PC-3 (cell line): Measurements from ENCODE around the gene DCDC2B. TPM values are rescaled to one million over a fixed set of nuclear protein-coding genes. Genes with fewer than 3 reads are reported as not detected.

Experiments
- ATAC-seq: fragments of 200-7000 bp; cut with Tn5 transposase; 2 replicates; pipeline ENCODE4 v1.9.1; 2020; ENCODE audit warnings: mild to moderate bottlenecking, moderate library complexity
- BruUV-seq: library from RNA; stranded (reverse); fragments of 400-500 nt; replicated peaks from 2 replicates; lab custom pipeline; 2021; lab: Mats Ljungman, UMichigan
- CTCF ChIA-PET: fragments of 300-600 bp; sonication (Branson Sonifier 250); formaldehyde crosslinking; loops from one replicate; lab custom pipeline; 2022; ENCODE audit warnings: antibody characterized with exemption; lab: Charles Lee
- POLR2A ChIA-PET: fragments of 300-600 bp; sonication (Branson Sonifier 250); formaldehyde crosslinking; loops from one replicate; lab custom pipeline; 2022; ENCODE audit warnings: antibody characterized with exemption; ENCODE audit not compliant: unreplicated experiment; lab: Charles Lee
- DNase-seq: peaks from one replicate; pipeline ENCODE4 v3.0.0-alpha.2; 2015
- H2AFZ ChIP-seq: fragments of 300-600 bp; sonication (generic); 2 replicates; pipeline ENCODE4 v1.6.0; 2016; ENCODE audit warnings: antibody characterized with exemption, low read length
- H3F3A ChIP-seq: fragments of 300-600 bp; sonication (generic); one replicate; pipeline ENCODE4 v1.6.0; 2017; ENCODE audit warnings: antibody characterized with exemption, low read length, control low read depth, mild to moderate bottlenecking; ENCODE audit not compliant: unreplicated experiment
- H3K27ac ChIP-seq: fragments of 300-600 bp; sonication (generic); 2 replicates; pipeline ENCODE4 v1.5.1; 2016; ENCODE audit warnings: mild to moderate bottlenecking, low read length
- H3K27me3 ChIP-seq: fragments of 300-600 bp; sonication (generic); 2 replicates; pipeline ENCODE4 v1.6.1; 2016; ENCODE audit warnings: low read length, mixed read lengths
- H3K36me3 ChIP-seq: fragments of 300-600 bp; sonication (generic); 2 replicates; pipeline ENCODE4 v1.6.1; 2016; ENCODE audit warnings: low read depth, mixed run types, low read length, mixed read lengths
- H3K4me1 ChIP-seq: fragments of 300-600 bp; sonication (generic); 2 replicates; pipeline ENCODE4 v1.5.1; 2016; ENCODE audit warnings: low read length; ENCODE audit not compliant: insufficient read depth
- H3K4me2 ChIP-seq: fragments of 300-600 bp; sonication (generic); 2 replicates; pipeline ENCODE4 v1.6.0; 2016; ENCODE audit warnings: low read length
- H3K4me3 ChIP-seq: fragments of 300-600 bp; sonication (generic); 2 replicates; pipeline ENCODE4 v1.5.1; 2016; ENCODE audit warnings: mild to moderate bottlenecking, low read length, mixed read lengths
- H3K79me2 ChIP-seq: fragments of 300-600 bp; sonication (generic); 2 replicates; pipeline ENCODE4 v1.6.1; 2017; ENCODE audit warnings: low read length, mixed read lengths
- H3K9ac ChIP-seq: fragments of 300-600 bp; sonication (generic); 2 replicates; pipeline ENCODE4 v1.6.0; 2016; ENCODE audit warnings: mild to moderate bottlenecking, low read length
- H3K9me2 ChIP-seq: fragments of 300-600 bp; sonication (generic); replicated peaks from 2 replicates; pipeline ENCODE4 v1.6.1; 2016; ENCODE audit warnings: mixed run types, low read length, mixed read lengths
- H3K9me3 ChIP-seq: fragments of 300-600 bp; sonication (generic); 2 replicates; pipeline ENCODE4 v1.6.1; 2016; ENCODE audit warnings: low read length, mixed read lengths
- H4K20me1 ChIP-seq: fragments of 300-600 bp; sonication (generic); 2 replicates; pipeline ENCODE4 v1.6.1; 2016; ENCODE audit warnings: low read length, mixed read lengths
- EZH2 ChIP-seq: fragments of 300-600 bp; sonication (generic); IDR thresholded peaks from one replicate; pipeline ENCODE4 v1.6.1; 2017; ENCODE audit warnings: antibody characterized with exemption, mild to moderate bottlenecking, low read length; ENCODE audit not compliant: unreplicated experiment
- EZH2phosphoT487 ChIP-seq: fragments of 300-600 bp; sonication (generic); IDR thresholded peaks from 2 replicates; pipeline ENCODE4 v1.6.1; 2018; ENCODE audit warnings: mild to moderate bottlenecking, antibody characterized with exemption, low read length, borderline replicate concordance
- intact Hi-C: fragments of 100-400 bp; cut with micrococcal nuclease; formaldehyde crosslinking; loops from 2 replicates; pipeline ENCODE4 v1.9.0; 2023
- total RNA-seq: library from RNA; depleted of rRNA; stranded (reverse); fragments of >200 nt; gene quantifications from 2 replicates; pipeline ENCODE4 v1.2.3, GENCODE V29; 2014
- TF ChIP-seq, protein P1 (sequence below): fragments of 300-600 bp; sonication (generic); conservative IDR thresholded peaks from 2 replicates; pipeline ENCODE4 v1.5.1; 2017; ENCODE audit warnings: antibody characterized with exemption, low read depth, mild to moderate bottlenecking, low read length

Gene DCDC2B
- total RNA-seq, 1 experiment from 2014 or later, result not detected

DNA sequence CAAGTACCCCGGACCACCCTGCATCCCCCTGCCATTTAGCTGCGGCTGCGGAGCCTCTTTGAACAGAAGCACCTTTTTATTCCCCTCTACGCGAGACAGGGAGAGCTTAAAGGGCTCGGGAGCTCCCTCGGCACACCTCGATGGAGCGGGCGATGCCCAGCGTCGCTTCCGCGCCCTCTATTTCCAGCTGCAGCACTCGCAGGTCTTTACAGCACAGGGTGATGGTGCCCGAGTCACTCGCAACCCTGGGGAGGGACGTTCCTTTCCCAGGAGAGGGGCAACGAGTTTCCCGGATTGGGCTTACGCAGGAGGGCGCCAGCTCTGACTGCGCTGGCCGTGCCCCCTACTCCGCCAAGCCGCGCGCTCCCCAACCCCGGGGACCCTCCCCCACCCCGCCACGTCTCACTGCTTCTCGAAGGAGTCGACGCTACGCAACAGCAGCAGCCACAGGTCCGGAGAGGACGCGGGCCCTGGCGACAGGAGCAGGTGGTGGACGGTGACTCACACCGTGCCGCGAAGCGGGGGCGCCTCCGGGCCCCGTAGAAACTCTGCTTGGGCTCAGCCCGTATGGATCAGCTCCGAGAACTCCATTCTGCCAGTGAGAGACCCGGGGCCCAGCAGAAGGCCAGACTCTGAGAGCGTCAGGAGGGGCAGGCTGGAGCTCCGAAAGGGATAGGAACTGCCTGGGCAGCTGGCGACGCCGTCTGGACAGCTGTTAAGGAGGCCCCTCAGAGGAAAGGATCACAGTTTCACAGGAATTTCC is 32.3 kb downstream of the DCDC2B start:
- Histone ChIP-seq H3K36me3 (no peaks in the 10 kb centered on the region), H4K20me1 (no peaks in the 10 kb centered on the region), H3K79me2 (no peaks in the 10 kb centered on the region), H3K27me3 (no peaks in the 10 kb centered on the region), H3K4me2 (peak overlapping the region; percentile 95), H3K4me3 (peak overlapping the region; percentile 81), H3K4me1 (peaks cover 24% of the 10 kb centered on the region), H3K9me3 (no peaks in the 10 kb centered on the region), H3F3A (no peaks in the 10 kb centered on the region), H3K9ac (peak overlapping the region; percentile 56), H3K27ac (peak overlapping the region; percentile 29), H2AFZ (peak overlapping the region; percentile 82), H3K9me2 (no peaks in the 10 kb centered on the region)
- no peak for TF ChIP-seq EZH2phosphoT487
- TF ChIP-seq, protein P1, sequence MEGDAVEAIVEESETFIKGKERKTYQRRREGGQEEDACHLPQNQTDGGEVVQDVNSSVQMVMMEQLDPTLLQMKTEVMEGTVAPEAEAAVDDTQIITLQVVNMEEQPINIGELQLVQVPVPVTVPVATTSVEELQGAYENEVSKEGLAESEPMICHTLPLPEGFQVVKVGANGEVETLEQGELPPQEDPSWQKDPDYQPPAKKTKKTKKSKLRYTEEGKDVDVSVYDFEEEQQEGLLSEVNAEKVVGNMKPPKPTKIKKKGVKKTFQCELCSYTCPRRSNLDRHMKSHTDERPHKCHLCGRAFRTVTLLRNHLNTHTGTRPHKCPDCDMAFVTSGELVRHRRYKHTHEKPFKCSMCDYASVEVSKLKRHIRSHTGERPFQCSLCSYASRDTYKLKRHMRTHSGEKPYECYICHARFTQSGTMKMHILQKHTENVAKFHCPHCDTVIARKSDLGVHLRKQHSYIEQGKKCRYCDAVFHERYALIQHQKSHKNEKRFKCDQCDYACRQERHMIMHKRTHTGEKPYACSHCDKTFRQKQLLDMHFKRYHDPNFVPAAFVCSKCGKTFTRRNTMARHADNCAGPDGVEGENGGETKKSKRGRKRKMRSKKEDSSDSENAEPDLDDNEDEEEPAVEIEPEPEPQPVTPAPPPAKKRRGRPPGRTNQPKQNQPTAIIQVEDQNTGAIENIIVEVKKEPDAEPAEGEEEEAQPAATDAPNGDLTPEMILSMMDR, result no peak
- no peak for TF ChIP-seq EZH2
- POLR2A ChIA-PET, result interaction anchor here (0.5 to 1.1 kb wide), 2 partner anchors 50 to 81 kb away, joined by 3 read pairs; no protein-coding TSS in a partner anchor
- intact Hi-C loops, result loop anchor here (2.0 to 5.0 kb wide), 2 partner anchors 52 to 91 kb away; partner anchors contain the start of gene HDAC1
- CTCF ChIA-PET, result interaction anchor here (0.9 to 1.9 kb wide), 4 partner anchors 25 to 80 kb away, joined by 3 to 17 read pairs (median 6); partner anchors contain the start of gene HDAC1
- ATAC-seq, result peak; percentile 62
- BruUV-seq, result no TSS peak
- peak; percentile 57 for DNase-seq

DNA sequence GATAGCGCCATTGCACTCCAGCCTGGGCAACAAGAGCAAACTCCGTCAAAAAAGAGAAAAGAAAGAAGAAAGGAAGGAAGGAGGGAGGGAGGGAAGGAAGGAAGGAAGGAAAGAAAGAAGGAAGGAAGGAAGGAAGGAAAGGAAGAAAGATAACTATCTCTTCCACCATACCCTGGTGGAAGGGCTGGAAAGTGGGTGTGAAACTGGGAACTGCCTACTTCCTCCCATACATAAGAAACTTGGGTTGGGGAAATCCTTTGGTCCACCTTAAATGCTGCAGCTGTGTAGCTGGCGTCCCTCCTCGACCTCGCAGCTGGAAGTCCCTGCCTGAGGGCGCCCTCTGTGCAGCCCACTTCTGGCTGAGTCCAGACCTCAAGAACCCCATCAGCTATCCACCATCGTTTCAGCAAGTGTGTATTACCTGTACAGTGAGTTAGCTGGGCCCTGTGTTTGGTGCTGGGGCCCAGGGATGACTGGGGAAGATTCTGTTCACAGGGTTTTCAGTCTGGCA is 33.5 kb downstream of the DCDC2B start:
- Histone ChIP-seq H3K79me2 (no peaks in the 10 kb centered on the region), H3K4me3 (no peak overlapping the region), H3F3A (no peaks in the 10 kb centered on the region), H2AFZ (no peak overlapping the region), H3K9me3 (no peaks in the 10 kb centered on the region), H3K9me2 (no peaks in the 10 kb centered on the region), H3K4me1 (peaks cover 25% of the 10 kb centered on the region), H3K27me3 (no peaks in the 10 kb centered on the region), H4K20me1 (no peaks in the 10 kb centered on the region), H3K36me3 (no peaks in the 10 kb centered on the region), H3K27ac (no peak overlapping the region), H3K9ac (no peak overlapping the region), H3K4me2 (no peak overlapping the region)
- ATAC-seq (no peak), DNase-seq (no peak)
- TF ChIP-seq EZH2, result no peak
- no peak for TF ChIP-seq EZH2phosphoT487
- TF ChIP-seq, protein P1, result no peak
- BruUV-seq, result no TSS peak
- CTCF ChIA-PET, result interaction anchor here (0.5 kb wide), 1 partner anchor 16 kb away, joined by 3 read pairs; no protein-coding TSS in a partner anchor
- intact Hi-C loops, result loop anchor here (5.0 kb wide), 1 partner anchor 90 kb away; no protein-coding TSS in a partner anchor
- POLR2A ChIA-PET, result no interaction called here
